HepG2 (cell line): ENCODE measurements around the gene TBC1D4. TPM values are rescaled to one million over a fixed set of nuclear protein-coding genes. Genes with fewer than 3 reads are reported as not detected.

Experiments used
- ATAC-seq: fragments of 200-7000 bp; cut with Tn5 transposase; 3 replicates; pipeline ENCODE4 v1.9.1; 2020; ENCODE audit warnings: mild to moderate bottlenecking, moderate library complexity
- BruUV-seq: library from RNA; stranded (reverse); fragments of 400-500 nt; replicated peaks from 2 replicates; lab custom pipeline; 2021; lab: Mats Ljungman, UMichigan
- CTCF ChIA-PET: fragments of 300-600 bp; formaldehyde crosslinking; extraction: SDS; loops from one replicate; lab custom pipeline; 2021; ENCODE audit warnings: low total read pairs, inconsistent platforms, low intra/inter-chr PET ratio; lab: Yijun Ruan, JAX
- POLR2A ChIA-PET: fragments of 350-600 bp; sonication (Branson Sonifier 250); formaldehyde crosslinking; loops from one replicate; lab custom pipeline; 2020; ENCODE audit warnings: antibody characterized with exemption, inconsistent platforms; lab: Yijun Ruan, JAX
- DNase-seq: peaks from one replicate; pipeline ENCODE4 v3.0.0-alpha.2; 2015; ENCODE audit warnings: low spot score
- FAIRE-seq: peaks from 3 replicates; lab custom pipeline; 2011; peaks lifted over from hg19 to GRCh38; lab: Jason Lieb, UNC
- H2AFZ ChIP-seq: one replicate; pipeline ENCODE4 v1.6.1; 2011; ENCODE audit warnings: low read length, inconsistent platforms
- H3K27ac ChIP-seq: fragments of 300-600 bp; 3 replicates; pipeline ENCODE4 v1.8.0; 2011; ENCODE audit warnings: mixed run types, mild to moderate bottlenecking, mixed read lengths, low read length, inconsistent platforms; ENCODE audit not compliant: insufficient read depth; ENCODE audit errors: extremely low read length
- H3K27me3 ChIP-seq, 2 experiments: fragments of 200-600 bp in 1 of 2; 2 replicates in 1 of 2; 3 replicates in 1 of 2; pipeline versions ENCODE4 v1.6.0 to v1.8.0; 2011; ENCODE audit warnings: low read length in 2 of 2, mild to moderate bottlenecking in 2 of 2, moderate library complexity in 2 of 2, inconsistent platforms in 1 of 2; ENCODE audit not compliant: insufficient read depth in 2 of 2, control insufficient read depth in 1 of 2
- H3K36me3 ChIP-seq, 2 experiments: fragments of 200-600 bp in 1 of 2; replicated peaks in 1 of 2; 2 replicates in 1 of 2; 3 replicates in 1 of 2; pipeline versions ENCODE4 v1.5.1 to v1.8.0; 2011; ENCODE audit warnings: low read length in 2 of 2, inconsistent platforms in 1 of 2; ENCODE audit not compliant: insufficient read depth in 2 of 2, control insufficient read depth in 1 of 2
- H3K4me1 ChIP-seq: 2 replicates; pipeline ENCODE4 v1.5.1; 2012; ENCODE audit warnings: low read length, inconsistent platforms; ENCODE audit not compliant: insufficient read depth
- H3K4me2 ChIP-seq: 2 replicates; pipeline ENCODE4 v1.6.0; 2011; ENCODE audit warnings: low read depth, low read length, inconsistent platforms
- H3K4me3 ChIP-seq, 3 experiments: fragments of 200-600 bp in 1 of 3; sonication (generic), shearing (Covaris generic) in 1 of 3; replicated peaks in 1 of 3; 2 replicates each; pipeline ENCODE4 v1.5.1; 2011 to 2016; ENCODE audit warnings: low read length in 3 of 3, inconsistent platforms in 2 of 3, low read depth in 2 of 3, mild to moderate bottlenecking in 2 of 3, control low read depth in 1 of 3, mixed read lengths in 1 of 3; ENCODE audit not compliant: insufficient read depth in 1 of 3
- H3K79me2 ChIP-seq: one replicate; pipeline ENCODE4 v1.6.1; 2011; ENCODE audit warnings: low read length, inconsistent platforms; ENCODE audit not compliant: insufficient read depth
- H3K9ac ChIP-seq: 2 replicates; pipeline ENCODE4 v1.6.0; 2011; ENCODE audit warnings: mild to moderate bottlenecking, low read depth, low read length, inconsistent platforms; ENCODE audit not compliant: insufficient read depth
- H3K9me3 ChIP-seq: 2 replicates; pipeline ENCODE4 v1.5.1; 2012; ENCODE audit warnings: mild to moderate bottlenecking, low read length
- H4K20me1 ChIP-seq: 2 replicates; pipeline ENCODE4 v1.6.0; 2011; ENCODE audit warnings: inconsistent platforms, mild to moderate bottlenecking, low read length, moderate library complexity; ENCODE audit not compliant: insufficient read depth
- ATM ChIP-seq: fragments of 450-650 bp; IDR thresholded peaks from 2 replicates; pipeline ENCODE4 v1.7.1; 2017; ENCODE audit warnings: mild to moderate bottlenecking, borderline replicate concordance
- CBFB ChIP-seq: sonication (generic); formaldehyde crosslinking; IDR thresholded peaks from 2 replicates; pipeline ENCODE4 v1.4.0; 2020; ENCODE audit warnings: missing genetic modification reagents
- LCORL ChIP-seq, 2 experiments: fragments of 450-650 bp in 1 of 2; sonication (generic) in 1 of 2; formaldehyde crosslinking in 1 of 2; IDR thresholded peaks; 2 replicates each; pipeline versions ENCODE4 v1.5.0 to v1.6.1; 2017 to 2020; ENCODE audit warnings: antibody characterized with exemption in 1 of 2, missing genetic modification reagents in 1 of 2
- NFATC3 ChIP-seq: sonication (generic); formaldehyde crosslinking; IDR thresholded peaks from 2 replicates; pipeline ENCODE4 v1.5.1; 2020; ENCODE audit warnings: mild to moderate bottlenecking, missing genetic modification reagents
- NFKB2 ChIP-seq: sonication (generic); formaldehyde crosslinking; IDR thresholded peaks from 2 replicates; pipeline ENCODE4 v1.4.0; 2020; ENCODE audit warnings: missing genetic modification reagents, borderline replicate concordance
- NFRKB ChIP-seq: fragments of 450-650 bp; IDR thresholded peaks from 2 replicates; pipeline ENCODE4 v1.6.1; 2017
- SAFB2 ChIP-seq: sonication (generic); formaldehyde crosslinking; IDR thresholded peaks from 2 replicates; pipeline ENCODE4 v1.5.1; 2020; ENCODE audit warnings: missing genetic modification reagents, low read depth, mild to moderate bottlenecking, borderline replicate concordance
- STAT5B ChIP-seq: sonication (generic); formaldehyde crosslinking; IDR thresholded peaks from 2 replicates; pipeline ENCODE4 v1.4.0; 2020; ENCODE audit warnings: missing genetic modification reagents
- TARDBP ChIP-seq: sonication (generic); formaldehyde crosslinking; IDR thresholded peaks from 2 replicates; pipeline ENCODE4 v1.8.0; 2022; ENCODE audit warnings: mild to moderate bottlenecking, missing genetic modification reagents
- TCF7L2 ChIP-seq: IDR thresholded peaks from 2 replicates; pipeline ENCODE4 v1.6.1; 2011; ENCODE audit warnings: mild to moderate bottlenecking, low read depth, low read length, moderate library complexity
- YY1 ChIP-seq: IDR thresholded peaks from 2 replicates; pipeline ENCODE4 v1.6.1; 2011; ENCODE audit warnings: low read length, low read depth, moderate library complexity, mild to moderate bottlenecking; ENCODE audit not compliant: insufficient read depth, insufficient replicate concordance
- ZFP36L2 ChIP-seq: sonication (generic); formaldehyde crosslinking; IDR thresholded peaks from 2 replicates; pipeline ENCODE4 v1.4.0; 2020; ENCODE audit warnings: missing genetic modification reagents
- ZNF343 ChIP-seq: sonication (generic); formaldehyde crosslinking; IDR thresholded peaks from 2 replicates; pipeline ENCODE4 v1.4.0; 2020; ENCODE audit warnings: mild to moderate bottlenecking, missing genetic modification reagents
- ZNF839 ChIP-seq: sonication (generic); formaldehyde crosslinking; IDR thresholded peaks from 2 replicates; pipeline ENCODE4 v1.4.0; 2020; ENCODE audit warnings: missing genetic modification reagents, mild to moderate bottlenecking, borderline replicate concordance
- WGBS: methylation state at CpG from one replicate; pipeline ENCODE4 v1.1.6; 2017; ENCODE audit warnings: low lambda C conversion rate; 5-methylcytosine and 5-hydroxymethylcytosine counted together
- in situ Hi-C: cut with HindIII; loops from 2 replicates; pipeline ENCODE4 v1.10.0; 2017; ENCODE audit warnings: low pct_unique_long_range_greater_than_20kb; ENCODE audit not compliant: extremely low pct_ligation_motif_present
- intact Hi-C: fragments of 100-400 bp; cut with micrococcal nuclease; formaldehyde crosslinking; loops from one replicate; pipeline ENCODE4 v1.10.0; 2022; ENCODE audit not compliant: unreplicated experiment
- polyA plus RNA-seq, 8 experiments: library from polyadenylated mRNA; depleted of rRNA in 3 of 8; stranded (reverse) in 7 of 8; unstranded in 1 of 8; fragments of >200 nt; fragmentation: Illumina TruSeq in 4 of 8; extraction: Trizol in 4 of 8; gene quantifications; 2 replicates each; pipeline versions ENCODE4 v1.2.1 to v1.2.3, GENCODE V29; 2011 to 2016; ENCODE audit warnings: low read depth in 4 of 8, missing spikeins in 1 of 8, mixed read lengths in 1 of 8; ENCODE audit not compliant: insufficient read depth in 1 of 8
- total RNA-seq, 5 experiments: library from RNA; depleted of rRNA; stranded (reverse); fragments of >200 nt; fragmentation: Illumina TruSeq; extraction: Trizol; gene quantifications; 2 replicates each; pipeline ENCODE4 v1.2.3, GENCODE V29; 2016; ENCODE audit warnings: low read depth in 1 of 5
- TF ChIP-seq, protein P1 (sequence below): sonication (generic); formaldehyde crosslinking; IDR thresholded peaks from 2 replicates; pipeline ENCODE4 v1.5.0; 2020; ENCODE audit warnings: mild to moderate bottlenecking, missing genetic modification reagents, borderline replicate concordance
- TF ChIP-seq, protein P2 (sequence below): sonication (generic); formaldehyde crosslinking; IDR thresholded peaks from 2 replicates; pipeline ENCODE4 v1.4.0; 2020; ENCODE audit warnings: mild to moderate bottlenecking, missing genetic modification reagents

TBC1D4 gene
- total and polyA plus RNA-seq, 2 of the 13 experiments (the other 11 are each of a cell fraction or from before 2014, with no cell fraction given), result 35.9 to 64.4 TPM

DNA sequence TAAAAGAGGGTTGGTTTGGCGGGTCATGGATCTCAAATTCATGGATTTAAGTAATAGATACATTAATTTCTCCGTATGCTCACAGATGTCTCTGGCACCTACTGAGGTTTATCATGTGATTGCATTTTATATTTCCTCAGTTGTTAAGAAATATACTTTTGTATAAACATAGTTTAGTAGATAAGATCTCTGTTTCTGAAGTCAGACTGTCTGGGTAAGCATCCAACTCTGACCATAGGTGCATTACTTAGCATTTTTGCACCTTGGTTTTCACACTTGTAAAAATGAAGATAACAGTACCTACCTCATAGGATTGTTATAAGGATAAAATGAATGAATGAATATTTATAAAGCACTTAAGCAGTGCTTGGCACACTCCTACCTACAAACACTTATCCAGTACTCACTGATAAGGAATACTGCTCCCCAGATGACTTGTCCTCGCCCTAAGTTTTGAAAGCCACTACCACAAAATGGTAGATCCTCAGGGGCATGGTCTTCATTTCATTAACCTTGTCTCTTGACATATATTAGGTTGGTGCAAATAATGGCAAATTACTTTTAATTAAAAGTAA is 29.2 kb upstream of the TBC1D4 start:
- no peaks in the 10 kb centered on the region for H4K20me1 ChIP-seq
- TF ChIP-seq TARDBP (CRISPR knock-in tag), result no peak
- TF ChIP-seq STAT5B (CRISPR knock-in tag), result no peak
- TF ChIP-seq, protein P1, sequence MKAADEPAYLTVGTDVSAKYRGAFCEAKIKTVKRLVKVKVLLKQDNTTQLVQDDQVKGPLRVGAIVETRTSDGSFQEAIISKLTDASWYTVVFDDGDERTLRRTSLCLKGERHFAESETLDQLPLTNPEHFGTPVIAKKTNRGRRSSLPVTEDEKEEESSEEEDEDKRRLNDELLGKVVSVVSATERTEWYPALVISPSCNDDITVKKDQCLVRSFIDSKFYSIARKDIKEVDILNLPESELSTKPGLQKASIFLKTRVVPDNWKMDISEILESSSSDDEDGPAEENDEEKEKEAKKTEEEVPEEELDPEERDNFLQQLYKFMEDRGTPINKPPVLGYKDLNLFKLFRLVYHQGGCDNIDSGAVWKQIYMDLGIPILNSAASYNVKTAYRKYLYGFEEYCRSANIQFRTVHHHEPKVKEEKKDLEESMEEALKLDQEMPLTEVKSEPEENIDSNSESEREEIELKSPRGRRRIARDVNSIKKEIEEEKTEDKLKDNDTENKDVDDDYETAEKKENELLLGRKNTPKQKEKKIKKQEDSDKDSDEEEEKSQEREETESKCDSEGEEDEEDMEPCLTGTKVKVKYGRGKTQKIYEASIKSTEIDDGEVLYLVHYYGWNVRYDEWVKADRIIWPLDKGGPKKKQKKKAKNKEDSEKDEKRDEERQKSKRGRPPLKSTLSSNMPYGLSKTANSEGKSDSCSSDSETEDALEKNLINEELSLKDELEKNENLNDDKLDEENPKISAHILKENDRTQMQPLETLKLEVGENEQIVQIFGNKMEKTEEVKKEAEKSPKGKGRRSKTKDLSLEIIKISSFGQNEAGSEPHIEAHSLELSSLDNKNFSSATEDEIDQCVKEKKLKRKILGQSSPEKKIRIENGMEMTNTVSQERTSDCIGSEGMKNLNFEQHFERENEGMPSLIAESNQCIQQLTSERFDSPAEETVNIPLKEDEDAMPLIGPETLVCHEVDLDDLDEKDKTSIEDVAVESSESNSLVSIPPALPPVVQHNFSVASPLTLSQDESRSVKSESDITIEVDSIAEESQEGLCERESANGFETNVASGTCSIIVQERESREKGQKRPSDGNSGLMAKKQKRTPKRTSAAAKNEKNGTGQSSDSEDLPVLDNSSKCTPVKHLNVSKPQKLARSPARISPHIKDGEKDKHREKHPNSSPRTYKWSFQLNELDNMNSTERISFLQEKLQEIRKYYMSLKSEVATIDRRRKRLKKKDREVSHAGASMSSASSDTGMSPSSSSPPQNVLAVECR, result no peak
- TF ChIP-seq, protein P2, sequence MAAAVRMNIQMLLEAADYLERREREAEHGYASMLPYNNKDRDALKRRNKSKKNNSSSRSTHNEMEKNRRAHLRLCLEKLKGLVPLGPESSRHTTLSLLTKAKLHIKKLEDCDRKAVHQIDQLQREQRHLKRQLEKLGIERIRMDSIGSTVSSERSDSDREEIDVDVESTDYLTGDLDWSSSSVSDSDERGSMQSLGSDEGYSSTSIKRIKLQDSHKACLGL (CRISPR knock-in tag), result no peak
- no peak for TF ChIP-seq TCF7L2
- no peak for TF ChIP-seq ZFP36L2 (CRISPR knock-in tag)
- no peak for TF ChIP-seq ATM
- no peak for TF ChIP-seq LCORL (IDR thresholded peaks at IDR 0.05)
- no peak for TF ChIP-seq LCORL (CRISPR knock-in tag; IDR thresholded peaks at IDR 0.05)
- no peak for TF ChIP-seq ZNF839
- no peak for TF ChIP-seq NFKB2 (CRISPR knock-in tag)
- no peak for TF ChIP-seq ZNF343 (CRISPR knock-in tag)
- TF ChIP-seq CBFB (CRISPR knock-in tag), result no peak
- TF ChIP-seq SAFB2 (CRISPR knock-in tag), result no peak
- no peak for TF ChIP-seq NFATC3
- TF ChIP-seq YY1, result no peak
- no peak for TF ChIP-seq NFRKB
- ChIA-PET POLR2A (no interaction called here), CTCF (no interaction called here)
- no peak overlapping the region for H3K9ac ChIP-seq
- no peak overlapping the region for H3K4me2 ChIP-seq
- no peak for FAIRE-seq
- no TSS peak for BruUV-seq
- peaks cover 8% of the 10 kb centered on the region; the same call in 1 of the 2 replicates for H3K4me1 ChIP-seq
- in situ Hi-C loops, result no loop called here
- no peaks in the 10 kb centered on the region for H3K9me3 ChIP-seq
- H3K4me3 ChIP-seq, result no peak overlapping the region
- intact Hi-C loops, result no loop called here
- no peak for ATAC-seq
- no peak for DNase-seq
- H3K27ac ChIP-seq, result no peak overlapping the region
- WGBS, result 70% methylated on average over 3 of the region's 3 CpGs
- no peak overlapping the region for H2AFZ ChIP-seq
- no peaks in the 10 kb centered on the region for H3K36me3 ChIP-seq
- no peaks in the 10 kb centered on the region; a peak in 2 of 5 replicates for H3K27me3 ChIP-seq
- H3K79me2 ChIP-seq, result no peaks in the 10 kb centered on the region
